ENCODE measurements around the gene NPW. TPM values are rescaled to one million over a fixed set of nuclear protein-coding genes. Genes with fewer than 3 reads are reported as not detected.

Gene NPW
- total and polyA plus RNA-seq, 9 of the 15 experiments (the other 6 are each of a cell fraction or from before 2014, with no cell fraction given) = 0.14 to 4.0 (median 2.6) TPM; not detected in 4

DNA sequence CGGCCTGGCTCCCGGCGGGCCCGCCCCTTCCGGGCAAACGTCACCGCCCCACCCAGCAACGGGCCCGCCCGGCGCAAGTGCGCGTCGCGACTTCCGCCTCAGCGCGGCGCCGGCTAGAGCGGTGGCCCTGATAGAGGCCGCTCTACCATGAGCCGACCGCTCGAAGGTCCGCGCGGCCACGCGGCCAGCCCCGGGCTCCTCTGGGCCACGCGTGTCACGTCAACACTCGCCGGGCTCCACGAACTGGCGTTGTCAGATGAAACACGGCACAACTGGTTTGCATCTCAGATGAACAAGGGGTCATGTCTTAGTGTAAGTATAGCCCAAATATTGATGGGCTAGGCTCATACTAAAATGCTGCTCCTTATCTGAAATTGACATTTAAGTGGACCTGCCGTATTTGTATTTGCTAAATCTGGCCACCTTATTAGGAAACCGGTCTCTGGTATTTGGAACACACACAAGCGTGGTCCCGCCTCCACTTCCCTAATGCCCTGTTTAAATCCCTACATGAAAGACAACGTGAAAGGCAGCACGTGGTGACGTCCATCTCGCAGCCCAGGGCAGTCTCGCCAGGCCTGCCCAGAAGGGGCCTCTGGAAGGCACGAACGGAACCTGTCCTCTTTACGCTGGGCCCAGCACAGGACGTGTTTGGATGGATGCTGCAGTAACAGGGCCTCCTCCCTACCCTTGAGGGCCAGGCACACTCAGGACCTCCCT, 9.6 kb upstream of the NPW start, which contains the start of gene ZNF598 (continued):
- TF ChIP-seq, protein P1, sequence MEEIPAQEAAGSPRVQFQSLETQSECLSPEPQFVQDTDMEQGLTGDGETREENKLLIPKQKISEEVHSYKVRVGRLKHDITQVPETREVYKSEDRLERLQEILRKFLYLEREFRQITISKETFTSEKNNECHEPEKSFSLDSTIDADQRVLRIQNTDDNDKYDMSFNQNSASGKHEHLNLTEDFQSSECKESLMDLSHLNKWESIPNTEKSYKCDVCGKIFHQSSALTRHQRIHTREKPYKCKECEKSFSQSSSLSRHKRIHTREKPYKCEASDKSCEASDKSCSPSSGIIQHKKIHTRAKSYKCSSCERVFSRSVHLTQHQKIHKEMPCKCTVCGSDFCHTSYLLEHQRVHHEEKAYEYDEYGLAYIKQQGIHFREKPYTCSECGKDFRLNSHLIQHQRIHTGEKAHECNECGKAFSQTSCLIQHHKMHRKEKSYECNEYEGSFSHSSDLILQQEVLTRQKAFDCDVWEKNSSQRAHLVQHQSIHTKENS (CRISPR knock-in tag; IDR thresholded peaks at IDR 0.05) = no peak
- TF ChIP-seq ZBTB49 (CRISPR knock-in tag; IDR thresholded peaks at IDR 0.05; ENCODE audit: borderline replicate concordance) (no peak), ZBTB40 (IDR thresholded peaks at IDR 0.05) (peak; percentile 94), ZBTB40 (CRISPR knock-in tag; IDR thresholded peaks at IDR 0.05) (no peak), TRIM25 (IDR thresholded peaks at IDR 0.05; ENCODE audit: borderline replicate concordance) (no peak), SRSF7 (optimal IDR thresholded peaks at IDR 0.05; ENCODE audit: low read depth, low read length) (no peak), CHD1 (IDR thresholded peaks at IDR 0.05; ENCODE audit: low read length) (peak; percentile 69), PTTG1 (tag; IDR thresholded peaks at IDR 0.05; ENCODE audit: low read depth) (no peak), GTF2F1 (IDR thresholded peaks at IDR 0.05; ENCODE audit: low read depth, low read length) (no peak), HDAC8 (tag; IDR thresholded peaks at IDR 0.05) (no peak; the same call in 1 of the 2 replicates), ZFP36 (IDR thresholded peaks at IDR 0.05; ENCODE audit: low read depth, low read length, partially characterized antibody) (peak; percentile 9), SRSF9 (IDR thresholded peaks at IDR 0.05; ENCODE audit: borderline replicate concordance, low read depth, low read length) (no peak), SMARCA4 (IDR thresholded peaks at IDR 0.05) (no peak)

All from K562 (cell line).